Fibroblast of the conjunctiva (primary cell): ENCODE measurements around the gene PSMA7.
A peak's percentile ranks its signal among the peaks of the same experiment; 100 is the strongest.
"Not testable (repeated sequence)": the region's sequence is repeated elsewhere in the genome, so short reads cannot be mapped to it uniquely, and the experiment has no call there.

Source experiments
- DNase-seq: peaks from one replicate; pipeline ENCODE4 v3.0.0-alpha.2; 2010; ENCODE audit warnings: low read depth

The PSMA7 gene

DNA sequence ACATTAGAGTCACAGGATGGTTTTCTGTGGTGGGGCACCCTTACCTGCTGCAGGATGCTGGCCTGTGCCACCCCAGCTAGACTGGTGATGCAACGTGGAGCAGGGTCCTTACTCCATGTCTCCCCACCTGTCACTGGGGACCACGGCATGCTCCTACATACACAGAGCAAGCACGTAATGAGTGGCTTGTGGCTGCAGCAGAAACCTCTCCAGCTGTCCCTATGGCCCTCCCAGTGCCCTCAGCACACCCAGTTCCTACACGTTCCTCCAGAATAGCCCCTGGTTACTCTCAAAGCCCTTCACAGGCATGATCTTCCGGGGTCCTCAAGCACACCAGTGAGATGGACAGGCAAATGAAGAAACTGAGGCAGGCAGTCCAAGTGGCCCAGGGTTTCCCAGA lies 24.1 kb downstream of the PSMA7 start:
- DNase-seq = no peak

DNA sequence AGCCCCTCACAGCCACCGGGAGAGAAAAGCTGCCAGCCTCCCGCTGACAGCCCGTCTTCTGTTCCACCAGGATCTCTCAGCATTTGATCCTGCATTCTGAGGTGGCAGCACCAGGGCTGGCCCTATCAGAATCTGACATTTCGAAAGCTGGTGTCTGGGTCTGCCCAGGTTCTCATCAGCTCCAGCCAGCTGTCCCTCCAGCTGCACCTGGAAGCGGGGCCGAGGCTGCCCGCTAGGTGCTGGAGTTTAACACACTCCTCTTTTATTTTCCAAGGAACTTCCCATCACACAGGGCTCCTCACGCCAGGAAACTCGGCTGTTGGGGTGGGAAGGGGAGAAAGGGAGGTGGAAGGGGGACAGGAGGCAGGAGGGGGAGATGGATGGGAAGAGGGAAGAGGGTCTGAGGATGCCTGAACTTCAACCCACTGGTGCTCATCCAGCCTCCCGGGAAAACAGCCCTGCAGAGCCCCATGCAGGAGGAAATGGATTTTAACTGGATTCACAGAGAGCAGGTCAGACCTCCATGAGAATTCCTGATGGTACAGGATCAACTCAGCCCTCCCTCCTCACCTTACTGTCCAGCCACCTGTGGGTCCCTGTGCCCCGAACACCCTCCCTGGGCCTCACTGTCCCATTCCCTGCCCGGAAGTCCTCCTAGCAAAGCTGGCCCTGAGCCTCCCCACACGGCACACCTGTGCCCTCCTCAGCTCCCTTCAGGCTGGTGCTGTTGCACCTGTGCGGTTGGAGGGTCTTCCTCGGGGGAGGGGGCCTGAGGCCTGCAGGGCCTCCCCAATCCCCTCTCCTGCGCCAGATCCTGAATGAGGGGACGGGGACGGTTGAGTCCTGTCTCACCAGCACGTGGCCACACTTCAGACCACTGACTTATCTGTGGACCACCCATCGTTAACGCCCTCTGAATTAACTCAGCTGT lies 24.8 kb downstream of the PSMA7 start:
- DNase-seq = no peak

DNA sequence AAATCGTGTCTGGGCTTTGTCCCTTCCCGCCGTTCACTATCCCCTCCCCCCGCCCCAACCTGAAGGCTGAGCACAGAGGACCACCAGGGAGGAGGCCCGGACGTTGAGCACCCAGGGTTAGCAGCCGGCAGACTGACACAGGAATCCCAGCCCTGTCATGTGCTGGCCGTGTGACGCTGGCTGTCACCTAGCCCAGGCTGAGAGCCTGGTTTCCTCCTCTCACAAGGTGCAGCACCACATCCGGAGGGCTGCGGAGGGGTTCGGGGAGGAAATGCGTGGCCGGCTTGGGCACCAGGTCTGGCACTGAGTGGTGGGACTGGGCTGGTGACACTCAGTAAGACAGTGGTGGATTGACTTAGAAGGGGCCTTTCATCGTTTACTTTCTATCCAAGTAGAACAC lies 25.5 kb downstream of the PSMA7 start:
- DNase-seq = no peak

GRCh38 chr20:62117362-62117646 lies 25.9 kb downstream of the PSMA7 start:
- DNase-seq = no peak

DNA sequence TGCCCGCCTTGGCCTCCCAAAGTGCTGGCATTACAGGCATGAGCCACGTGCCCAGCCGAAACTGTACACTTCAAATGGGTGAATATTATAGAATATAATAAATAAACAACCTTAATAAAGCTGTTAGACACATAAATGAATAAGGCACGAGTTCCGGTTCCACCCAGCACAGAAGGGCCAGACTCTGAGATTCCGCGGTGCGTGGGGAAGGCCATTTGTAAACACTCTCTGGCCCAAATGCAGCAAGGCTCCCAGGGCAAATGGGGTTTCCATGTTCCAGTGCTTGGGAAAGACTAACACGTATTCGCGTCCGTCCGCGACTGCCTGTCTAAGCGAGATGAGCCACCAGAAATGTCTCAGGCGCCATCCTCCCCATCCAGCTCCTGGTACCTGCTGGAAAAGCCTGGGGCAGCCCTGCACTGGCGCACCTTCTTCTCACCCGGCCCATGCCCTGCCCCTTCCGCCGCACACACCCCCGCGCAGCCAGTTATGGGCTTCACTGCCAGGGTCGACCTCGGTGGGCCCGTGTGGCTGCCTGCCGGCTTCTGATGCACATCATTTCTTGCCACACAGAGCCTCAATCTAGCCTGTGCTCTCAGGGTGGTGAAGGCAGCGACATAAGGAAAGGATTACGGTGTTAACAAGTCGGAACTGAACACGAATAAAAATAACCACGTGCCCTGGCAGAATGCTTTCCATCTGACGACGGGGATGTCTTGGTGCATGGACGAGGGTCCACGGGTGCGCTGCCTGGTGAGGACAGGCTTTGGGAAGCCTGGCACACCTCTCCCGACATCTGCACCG lies 26.4 kb downstream of the PSMA7 start:
- no peak for DNase-seq

DNA sequence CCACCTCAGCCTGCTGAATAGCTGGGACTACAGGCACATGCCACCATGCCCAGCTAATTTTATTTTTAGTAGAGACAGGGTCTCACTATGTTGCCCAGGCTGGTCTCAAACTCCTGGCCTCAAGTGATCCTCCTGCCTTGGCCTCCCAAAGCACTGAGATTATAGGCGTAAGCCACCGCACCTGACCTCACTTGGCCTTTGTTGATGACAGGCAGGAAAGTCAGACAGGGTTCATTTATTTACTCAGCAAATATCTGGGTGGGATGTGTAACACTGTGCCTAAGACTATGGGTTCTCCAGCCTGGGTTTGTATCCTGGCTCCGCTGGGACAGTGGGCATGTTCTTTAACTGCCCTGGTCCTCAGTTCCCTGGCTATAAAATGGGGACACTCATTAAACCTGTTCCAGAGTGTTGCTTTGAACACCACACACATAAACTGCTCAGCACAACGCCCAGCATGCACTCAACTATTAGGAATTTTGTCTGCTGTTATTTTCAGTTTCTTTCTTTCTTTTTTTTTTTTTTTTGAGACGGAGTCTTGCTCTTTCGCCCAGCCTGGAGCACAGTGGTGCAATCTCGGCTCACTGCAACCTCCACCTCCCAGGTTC lies 27.3 kb downstream of the PSMA7 start:
- DNase-seq = not testable (repeated sequence)

GRCh38 chr20:62114894-62115293 lies 28.3 kb downstream of the PSMA7 start:
- DNase-seq = no peak

DNA sequence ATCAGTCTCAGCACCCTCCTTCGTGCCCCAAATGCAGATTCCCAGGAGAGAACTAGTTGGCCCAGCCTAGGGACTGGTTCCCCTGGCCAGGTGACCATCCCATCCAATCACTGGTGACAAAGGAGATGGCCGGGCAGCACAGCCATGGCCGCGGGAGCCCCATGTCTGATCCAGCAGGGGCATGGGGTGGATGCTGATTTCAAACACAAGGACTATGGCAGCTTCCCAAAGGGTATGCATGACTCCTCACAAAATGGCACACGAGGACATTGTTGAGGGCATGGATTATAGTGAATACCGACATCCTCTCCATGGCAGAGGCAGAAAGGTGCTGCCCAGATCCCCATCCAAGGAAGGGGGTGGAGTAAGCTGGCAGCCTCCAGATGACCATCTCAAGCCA lies 30.8 kb downstream of the PSMA7 start:
- no peak for DNase-seq

DNA sequence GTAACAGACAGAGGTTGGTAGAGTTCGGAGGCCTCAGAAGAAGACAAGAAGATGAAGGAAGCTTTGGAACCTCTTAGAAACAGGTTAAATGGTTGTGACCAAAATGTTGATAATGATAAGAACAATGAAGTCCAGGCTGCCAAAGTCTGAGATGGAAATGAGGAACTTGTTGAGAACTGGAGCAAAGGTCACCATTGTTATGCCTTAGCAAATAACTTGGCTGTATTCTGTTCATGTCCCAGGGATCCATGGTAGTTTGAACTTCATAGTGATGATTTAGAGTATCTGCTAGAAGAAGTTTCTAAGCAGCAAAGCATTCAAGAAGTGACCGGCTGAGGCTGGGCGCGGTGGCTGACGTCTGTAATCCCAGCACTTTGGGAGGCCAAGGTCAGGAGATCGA lies 32.0 kb downstream of the PSMA7 start:
- no peak for DNase-seq

GRCh38 chr20:62105592-62105991 lies 37.6 kb downstream of the PSMA7 start:
- no peak for DNase-seq

GRCh38 chr20:62104791-62105345 lies 38.3 kb downstream of the PSMA7 start:
- DNase-seq = no peak

- DNase-seq = no peak
These were observed 38.9 kb downstream of the PSMA7 start for GRCh38 chr20:62104234-62104789.

- DNase-seq = no peak
These were observed 39.5 kb downstream of the PSMA7 start for GRCh38 chr20:62103508-62104233.

DNA sequence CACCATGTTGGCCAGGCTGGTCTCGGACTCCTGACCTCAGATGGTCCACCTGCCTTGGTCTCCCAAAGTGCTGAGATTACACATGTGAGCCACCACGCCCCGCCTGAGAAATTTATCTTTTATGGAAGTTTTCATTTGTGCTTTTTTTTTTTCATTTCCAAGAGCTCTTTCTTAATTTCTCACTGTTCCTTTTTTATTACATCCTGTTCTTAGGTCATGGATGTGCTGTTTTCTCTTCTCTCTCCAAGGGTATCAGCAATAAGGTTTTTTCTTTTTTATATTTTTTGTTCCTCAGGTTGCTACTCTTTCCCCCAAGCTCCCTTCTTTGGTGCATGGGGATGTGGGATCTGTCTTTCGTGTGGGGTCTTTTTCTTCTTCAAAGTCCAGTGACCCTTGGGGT lies 42.1 kb downstream of the PSMA7 start:
- DNase-seq = no peak

DNA sequence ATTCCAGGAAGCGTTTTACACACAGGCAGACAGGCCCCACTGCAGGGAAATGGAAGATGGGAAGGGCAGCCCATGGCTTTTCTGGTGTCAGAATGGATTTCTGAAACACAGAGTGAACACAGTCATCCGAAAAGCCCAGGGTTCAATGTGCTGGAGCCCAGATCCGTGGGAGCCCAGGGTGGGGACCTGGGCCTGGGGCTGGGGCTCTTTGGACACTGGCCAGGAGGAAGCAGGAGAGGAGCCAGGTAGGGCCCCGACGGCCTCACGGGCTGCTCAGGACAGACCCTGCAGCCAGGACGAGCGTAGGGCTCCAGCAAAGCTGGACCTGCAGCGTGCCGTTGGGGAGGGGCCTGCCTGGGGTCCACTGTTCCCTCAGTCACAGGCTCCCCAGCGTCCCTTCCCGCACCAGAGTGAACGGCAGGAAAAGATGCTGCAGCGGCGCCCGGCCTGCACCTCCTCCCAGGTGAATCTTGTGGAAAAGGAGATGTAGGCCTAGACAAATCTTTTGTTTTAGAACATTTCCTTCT lies 45.2 kb downstream of the PSMA7 start:
- no peak for DNase-seq

GRCh38 chr20:62096421-62097380 lies 46.5 kb downstream of the PSMA7 start:
- DNase-seq = no peak

GRCh38 chr20:62089393-62089792 lies 53.8 kb downstream of the PSMA7 start:
- no peak for DNase-seq

- DNase-seq = peak; percentile 30
These were observed 54.7 kb downstream of the PSMA7 start for GRCh38 chr20:62088258-62089127.

GRCh38 chr20:62087632-62088031 lies 55.6 kb downstream of the PSMA7 start:
- DNase-seq = no peak
